CD4-positive, CD25-positive, alpha-beta regulatory T cell (primary cell): ENCODE measurements around the gene CENPT. TPM values are rescaled to one million over a fixed set of nuclear protein-coding genes. Genes with fewer than 3 reads are reported as not detected.
"Not testable (repeated sequence)": the region's sequence is repeated elsewhere in the genome, so short reads cannot be mapped to it uniquely, and the experiment has no call there.

Source experiments
- ATAC-seq, 2 donors: fragments of 150-1000 bp; cut with Tn5 transposase; one replicate each; pipeline ENCODE4 v1.10.0; 2021; ENCODE audit warnings: low read depth in 2 of 2, moderate number of reproducible peaks in 2 of 2, moderate library complexity in 1 of 2
- DNase-seq, 3 donors: peaks; one replicate each; pipeline versions ENCODE4 v3.0.0 to v3.0.0-alpha.2; 2012 to 2022; ENCODE audit warnings: mixed read lengths in 1 of 3
- H3K27ac ChIP-seq: one replicate; pipeline ENCODE4 v1.7.0; 2013; ENCODE audit warnings: mild to moderate bottlenecking, low read length; ENCODE audit not compliant: insufficient read depth, poor library complexity, severe bottlenecking
- H3K27me3 ChIP-seq: one replicate; pipeline ENCODE4 v1.7.0; 2013; ENCODE audit warnings: low read length; ENCODE audit not compliant: control insufficient read depth, insufficient read depth
- H3K36me3 ChIP-seq: one replicate; pipeline ENCODE4 v1.7.0; 2013; ENCODE audit warnings: mild to moderate bottlenecking, low read length, moderate library complexity; ENCODE audit not compliant: control insufficient read depth, insufficient read depth
- H3K4me1 ChIP-seq: 2 replicates; pipeline ENCODE4 v1.7.0; 2013; ENCODE audit warnings: mild to moderate bottlenecking, low read length; ENCODE audit not compliant: insufficient read depth, control insufficient read depth, poor library complexity, severe bottlenecking
- H3K4me3 ChIP-seq: one replicate; pipeline ENCODE4 v1.7.0; 2013; ENCODE audit warnings: low read depth, mild to moderate bottlenecking, low read length, moderate library complexity
- H3K9me3 ChIP-seq, 2 experiments: 1 replicate in 1 of 2; 2 replicates in 1 of 2; pipeline ENCODE4 v1.7.0; 2013; ENCODE audit warnings: low read length in 2 of 2, mild to moderate bottlenecking in 1 of 2, moderate library complexity in 1 of 2; ENCODE audit not compliant: control insufficient read depth in 2 of 2
- H3K27ac Mint-ChIP-seq, 3 donors: one replicate each; pipeline ENCODE4 v1.8.0; 2020 to 2022; ENCODE audit warnings: mild to moderate bottlenecking in 3 of 3, mixed read lengths in 3 of 3, moderate library complexity in 2 of 3
- H3K27me3 Mint-ChIP-seq: one replicate; pipeline ENCODE4 v1.8.0; 2022; ENCODE audit warnings: mild to moderate bottlenecking, mixed read lengths
- H3K36me3 Mint-ChIP-seq: one replicate; pipeline ENCODE4 v1.8.0; 2020; ENCODE audit warnings: mixed read lengths
- H3K4me1 Mint-ChIP-seq, 4 donors: one replicate each; pipeline ENCODE4 v1.8.0; 2020 to 2022; ENCODE audit warnings: mixed read lengths in 4 of 4, mild to moderate bottlenecking in 1 of 4
- H3K4me3 Mint-ChIP-seq, 4 donors: one replicate each; pipeline ENCODE4 v1.8.0; 2020 to 2022; ENCODE audit warnings: mild to moderate bottlenecking in 4 of 4, mixed read lengths in 4 of 4, moderate library complexity in 3 of 4
- H3K9me3 Mint-ChIP-seq, 7 donors: one replicate each; pipeline ENCODE4 v1.8.0; 2020 to 2022; ENCODE audit warnings: mixed read lengths in 7 of 7, mild to moderate bottlenecking in 3 of 7, moderate library complexity in 2 of 7
- polyA plus RNA-seq, 4 donors: library from polyadenylated mRNA; unstranded; fragments of 300-500 nt; fragmentation: Illumina TruSeq; gene quantifications; one replicate each; pipeline ENCODE4 v1.2.3, GENCODE V29; 2021
- total RNA-seq: library from RNA; stranded (reverse); gene quantifications from one replicate; pipeline ENCODE4 v1.2.3, GENCODE V29; 2022

CENPT gene
- total and polyA plus RNA-seq, 5 donors from 2014 or later, result 13.5 to 79.9 (median 15.2) TPM

DNA sequence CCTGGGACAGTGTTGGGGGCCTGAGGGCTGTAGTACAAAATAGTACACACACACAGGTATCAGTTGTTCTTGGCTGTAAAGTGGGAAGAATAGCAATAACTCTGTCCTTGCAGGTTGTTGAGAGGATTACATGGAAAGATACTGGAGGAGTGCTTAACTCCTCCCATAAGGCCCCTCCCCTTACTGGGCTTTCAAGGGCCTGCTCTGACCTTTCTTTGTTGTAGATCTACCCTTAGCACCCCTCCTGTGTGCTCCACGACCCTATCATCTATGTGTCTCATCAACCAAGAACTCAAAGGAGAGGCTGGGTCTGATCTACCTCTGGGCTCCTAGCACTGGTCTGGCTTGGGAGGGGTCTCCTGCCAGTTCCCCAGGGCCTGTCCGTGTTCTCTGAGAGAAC, 17.1 kb upstream of the CENPT start:
- H3K4me1 Mint-ChIP-seq, result peaks cover 0 to 17% (median 6%) of the 10 kb centered on the region in 4 donors
- H3K27ac ChIP-seq, result no peak overlapping the region

DNA sequence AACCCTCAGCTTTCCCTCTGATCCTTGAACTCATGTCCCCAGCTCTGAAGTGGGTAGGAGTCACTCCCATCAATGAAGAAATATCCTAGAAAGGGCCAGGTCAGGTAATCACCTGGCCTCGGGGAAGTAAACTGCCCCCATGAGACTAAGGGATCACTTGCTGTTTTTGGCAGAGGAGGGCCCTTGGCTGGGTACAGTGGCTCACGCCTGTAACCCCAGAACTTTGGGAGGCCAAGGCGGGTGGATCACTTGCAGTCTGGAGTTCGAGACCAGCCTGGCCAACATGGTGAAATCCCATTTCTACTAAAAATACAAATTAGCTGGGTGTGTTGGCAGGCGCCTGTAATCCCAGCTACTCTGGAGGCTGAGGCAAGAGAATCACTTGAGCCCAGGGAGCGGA, 16.6 kb upstream of the CENPT start:
- H3K9me3 Mint-ChIP-seq, H3K9me3 ChIP-seq: not testable (repeated sequence)

More for the DNA sequence above, 17.1 kb upstream of the CENPT start:
- no peaks in the 10 kb centered on the region for H3K4me1 ChIP-seq
- H3K36me3 ChIP-seq, result peaks cover 24% of the 10 kb centered on the region
- no peaks in the 10 kb centered on the region for H3K9me3 ChIP-seq
- Mint-ChIP-seq H3K27me3 (no peaks in the 10 kb centered on the region), H3K9me3 (no peaks in the 10 kb centered on the region), H3K27ac (no peak overlapping the region), H3K4me3 (no peak overlapping the region), H3K36me3 (peaks cover 9% of the 10 kb centered on the region)
- DNase-seq, result no peak
- no peak overlapping the region for H3K4me3 ChIP-seq
- ATAC-seq, result no peak
- no peaks in the 10 kb centered on the region for H3K27me3 ChIP-seq

DNA sequence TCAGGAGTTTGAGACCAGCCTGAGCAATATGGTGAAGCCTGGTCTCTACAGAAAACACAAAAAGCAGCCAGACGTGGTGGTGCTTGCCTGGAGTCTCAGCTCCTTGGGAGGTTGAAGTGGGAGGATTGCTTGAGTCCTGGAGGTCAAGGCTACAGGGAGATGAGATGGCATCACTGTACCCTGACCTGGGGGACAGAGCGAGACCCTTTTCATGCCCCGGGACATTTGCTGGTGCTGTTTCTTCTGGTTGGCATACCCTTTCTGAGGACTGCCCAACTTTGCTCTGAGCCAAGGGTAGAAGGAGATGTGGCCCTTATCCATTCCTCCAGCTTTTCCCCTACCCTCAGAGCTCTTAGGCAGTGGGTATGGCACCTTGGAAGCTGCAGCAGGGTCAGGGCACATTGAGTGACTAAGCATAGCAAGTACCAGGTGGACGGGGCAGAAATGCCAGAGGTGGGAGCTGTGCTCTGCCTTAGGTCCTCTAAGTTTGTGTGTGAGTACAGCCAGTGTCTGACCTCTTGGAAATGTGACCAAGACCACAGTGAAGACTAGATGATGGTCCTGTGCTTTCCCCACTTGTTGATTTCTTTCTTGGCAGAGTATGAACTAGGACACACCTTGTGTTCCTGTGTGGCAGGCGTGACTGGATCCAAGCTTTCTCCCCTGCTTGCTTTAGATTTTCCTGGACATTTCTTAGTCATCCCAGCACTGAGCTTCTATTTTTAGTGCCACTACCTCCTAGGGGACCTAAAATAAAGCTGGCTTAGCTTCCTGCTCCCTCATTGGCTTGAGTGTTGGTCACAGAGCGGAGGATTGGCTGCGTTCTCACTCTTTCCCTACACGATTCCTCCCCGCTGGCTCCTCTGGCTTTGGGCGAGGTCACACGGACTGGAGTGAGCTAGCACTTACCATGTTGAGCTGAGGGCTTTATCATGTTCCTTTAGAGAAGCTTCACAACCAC, 15.4 kb upstream of the CENPT start:
- H3K4me1 ChIP-seq, result no peaks in the 10 kb centered on the region
- no peaks in the 10 kb centered on the region for H3K9me3 Mint-ChIP-seq
- ATAC-seq (no peak), DNase-seq (no peak)
- H3K27ac ChIP-seq, result no peak overlapping the region
- no peak overlapping the region for H3K4me3 Mint-ChIP-seq
- H3K27me3 ChIP-seq, result no peaks in the 10 kb centered on the region
- peak overlapping the region; percentile 42 to 56 (median 44) for H3K27ac Mint-ChIP-seq
- no peaks in the 10 kb centered on the region for H3K27me3 Mint-ChIP-seq
- H3K4me1 Mint-ChIP-seq, result peaks cover 0 to 25% (median 8%) of the 10 kb centered on the region in 4 donors
- H3K4me3 ChIP-seq, result no peak overlapping the region
- no peaks in the 10 kb centered on the region for H3K9me3 ChIP-seq
- H3K36me3 ChIP-seq, result peaks cover 15% of the 10 kb centered on the region
- peaks cover 5% of the 10 kb centered on the region for H3K36me3 Mint-ChIP-seq

More for the DNA sequence above, 16.6 kb upstream of the CENPT start:
- H3K27ac Mint-ChIP-seq, H3K4me1 ChIP-seq, ATAC-seq, H3K27me3 Mint-ChIP-seq, H3K27me3 ChIP-seq, H3K4me3 Mint-ChIP-seq, H3K27ac ChIP-seq, H3K36me3 Mint-ChIP-seq, DNase-seq, H3K4me3 ChIP-seq: not testable (repeated sequence)
- peaks cover 0 to 17% (median 6%) of the 10 kb centered on the region in 4 donors for H3K4me1 Mint-ChIP-seq
- peaks cover 24% of the 10 kb centered on the region for H3K36me3 ChIP-seq

DNA sequence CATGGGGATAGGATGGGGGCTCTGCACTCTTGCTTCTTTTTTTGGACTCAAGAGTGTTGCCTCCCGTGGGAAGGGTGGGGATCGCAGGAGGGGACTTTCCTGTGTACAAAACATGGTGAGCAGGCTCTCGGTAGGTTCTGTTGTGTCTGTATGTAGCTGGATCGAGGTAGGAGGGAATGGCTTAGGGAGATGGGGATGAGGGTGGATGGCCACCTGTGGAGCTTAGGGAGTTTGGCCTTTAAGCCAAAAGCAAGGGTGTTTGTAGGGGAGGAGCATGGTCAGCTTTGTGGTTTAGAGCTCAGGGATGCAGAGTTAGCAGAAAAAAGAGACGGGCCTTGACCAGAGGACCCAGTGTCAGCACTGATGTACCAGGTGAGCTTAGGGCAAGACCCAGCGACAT, 14.4 kb upstream of the CENPT start:
- Mint-ChIP-seq H3K27ac (peak overlapping the region in 2 of 3 donors; percentile 29 to 87), H3K36me3 (peaks cover 5% of the 10 kb centered on the region), H3K4me3 (peak overlapping the region in 1 of 4 donors; percentile 70), H3K27me3 (no peaks in the 10 kb centered on the region), H3K4me1 (peaks cover 0 to 35% (median 14%) of the 10 kb centered on the region in 4 donors), H3K9me3 (no peaks in the 10 kb centered on the region)
- Histone ChIP-seq H3K36me3 (peaks cover 7% of the 10 kb centered on the region), H3K27ac (no peak overlapping the region), H3K4me3 (no peak overlapping the region), H3K27me3 (no peaks in the 10 kb centered on the region), H3K9me3 (no peaks in the 10 kb centered on the region), H3K4me1 (no peaks in the 10 kb centered on the region)
- DNase-seq (no peak), ATAC-seq (no peak)

DNA sequence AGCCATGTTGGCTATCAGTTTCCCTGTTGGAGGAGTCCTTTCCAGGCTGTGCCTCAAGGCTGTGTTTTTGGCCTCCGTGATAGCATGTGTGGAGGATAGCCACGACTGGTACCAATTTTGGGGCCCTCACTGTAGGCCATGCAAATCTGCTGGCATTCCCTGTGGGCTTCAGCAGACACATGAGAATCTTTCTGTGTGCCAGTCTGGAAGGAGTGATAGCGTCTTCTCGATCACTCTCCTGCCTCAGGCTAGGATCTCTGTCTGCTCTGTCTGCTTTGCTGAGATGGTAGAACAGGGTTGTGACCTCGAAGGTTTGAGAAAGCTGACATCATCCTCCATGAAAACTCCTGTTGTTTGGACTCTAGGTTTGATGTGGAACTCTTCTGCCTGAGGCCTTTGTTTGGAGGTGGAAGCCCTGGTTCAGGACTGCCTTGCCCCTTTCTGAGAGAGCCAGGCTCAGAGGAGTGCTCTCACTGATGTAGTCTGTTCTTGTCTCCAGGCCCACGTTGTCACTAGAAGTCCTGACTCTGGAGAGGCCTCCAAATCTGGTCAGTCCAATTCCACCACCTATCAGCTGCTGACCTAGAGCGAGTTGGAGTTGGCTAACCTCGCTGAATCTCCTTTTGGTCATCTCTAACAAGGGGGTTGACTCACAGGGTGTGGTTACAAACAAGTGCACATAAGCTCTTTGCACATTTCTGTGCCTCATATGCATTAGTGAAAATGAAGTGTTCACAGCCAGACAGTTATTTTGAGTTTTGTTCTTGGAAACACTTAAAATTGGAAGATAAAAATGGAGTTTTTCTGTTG, 13.3 kb upstream of the CENPT start:
- Histone ChIP-seq H3K27me3 (no peaks in the 10 kb centered on the region), H3K4me1 (no peaks in the 10 kb centered on the region), H3K9me3 (no peaks in the 10 kb centered on the region), H3K4me3 (no peak overlapping the region), H3K27ac (no peak overlapping the region), H3K36me3 (peaks cover 7% of the 10 kb centered on the region)
- Mint-ChIP-seq H3K27ac (peak overlapping the region in 2 of 3 donors; percentile 29 to 67), H3K27me3 (no peaks in the 10 kb centered on the region), H3K4me3 (no peak overlapping the region), H3K36me3 (peaks cover 5% of the 10 kb centered on the region), H3K4me1 (peaks cover 0 to 38% (median 16%) of the 10 kb centered on the region in 4 donors), H3K9me3 (no peaks in the 10 kb centered on the region)
- ATAC-seq (no peak), DNase-seq (no peak)

DNA sequence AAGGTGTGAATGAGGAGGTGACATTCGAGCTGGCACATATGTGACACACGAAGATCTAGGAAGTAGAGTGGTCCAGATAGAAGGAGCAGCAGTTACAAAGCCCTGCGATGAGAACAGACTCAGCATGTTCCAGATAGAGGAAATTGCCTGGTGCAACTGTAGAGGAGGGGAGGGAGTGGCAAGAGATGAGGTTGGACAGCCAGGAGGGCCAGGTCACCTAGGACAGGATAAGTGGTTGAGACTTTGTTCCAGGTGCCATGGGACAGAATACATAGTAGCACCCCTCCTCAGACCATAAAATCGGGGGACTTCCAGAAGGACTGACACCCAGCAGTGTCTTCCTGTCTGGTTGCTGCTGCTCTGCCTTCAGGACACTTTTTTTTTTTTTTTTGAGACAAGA, 11.0 kb upstream of the CENPT start:
- H3K9me3 Mint-ChIP-seq, result no peaks in the 10 kb centered on the region
- no peaks in the 10 kb centered on the region for H3K9me3 ChIP-seq
- H3K4me1 ChIP-seq, result no peaks in the 10 kb centered on the region
- peaks cover 9% of the 10 kb centered on the region for H3K36me3 Mint-ChIP-seq
- DNase-seq (no peak), ATAC-seq (no peak)
- H3K27me3 ChIP-seq, result no peaks in the 10 kb centered on the region
- peaks cover 4 to 47% (median 20%) of the 10 kb centered on the region in 4 donors for H3K4me1 Mint-ChIP-seq
- H3K27ac ChIP-seq, result no peak overlapping the region
- H3K27ac Mint-ChIP-seq, result peak overlapping the region; percentile 63 to 79 (median 72)
- no peak overlapping the region for H3K4me3 ChIP-seq
- peak overlapping the region in 1 of 4 donors; percentile 75 for H3K4me3 Mint-ChIP-seq
- H3K36me3 ChIP-seq, result no peaks in the 10 kb centered on the region
- no peaks in the 10 kb centered on the region for H3K27me3 Mint-ChIP-seq

DNA sequence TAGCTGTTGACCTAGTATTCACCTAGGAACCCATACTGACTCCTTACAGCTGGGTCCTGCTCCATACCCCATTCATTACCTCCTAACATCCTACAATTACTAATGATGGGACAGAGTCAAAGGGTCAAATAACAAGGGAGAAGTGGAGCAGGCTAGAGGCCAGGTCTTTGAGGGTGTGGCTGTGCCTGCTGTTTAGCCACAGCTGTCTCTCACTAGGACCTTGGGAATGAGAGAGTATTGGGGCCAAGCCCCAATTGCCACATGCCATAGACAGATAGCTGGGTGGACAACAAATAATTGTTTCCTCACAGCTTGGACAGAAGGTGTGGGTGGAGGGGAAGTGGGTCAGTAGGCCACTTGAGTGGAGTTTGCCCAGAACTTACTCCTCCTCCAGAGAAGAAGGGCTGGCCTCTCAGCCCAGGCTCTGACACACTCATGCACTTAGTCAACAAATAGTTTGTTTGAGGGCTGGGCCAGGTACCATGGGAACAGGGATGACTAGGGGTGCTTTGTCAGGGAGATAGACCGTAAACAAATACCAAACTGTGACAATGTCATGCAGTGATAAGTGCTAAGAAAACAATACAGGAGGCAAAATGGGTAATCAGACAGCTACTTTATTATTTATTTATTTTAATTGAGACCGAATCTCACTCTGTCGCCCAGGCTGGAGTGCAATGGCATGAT, 10.2 kb upstream of the CENPT start:
- H3K4me3 Mint-ChIP-seq, result peak overlapping the region in 2 of 4 donors; percentile 28 to 75
- ATAC-seq, result peak; percentile 71 to 74
- peaks cover 4 to 47% (median 20%) of the 10 kb centered on the region in 4 donors for H3K4me1 Mint-ChIP-seq
- no peak overlapping the region for H3K27ac ChIP-seq
- H3K4me3 ChIP-seq, result no peak overlapping the region
- no peaks in the 10 kb centered on the region for H3K36me3 ChIP-seq
- no peaks in the 10 kb centered on the region for H3K9me3 Mint-ChIP-seq
- no peak for DNase-seq
- no peaks in the 10 kb centered on the region for H3K27me3 Mint-ChIP-seq
- no peaks in the 10 kb centered on the region for H3K4me1 ChIP-seq
- no peaks in the 10 kb centered on the region for H3K27me3 ChIP-seq
- no peaks in the 10 kb centered on the region for H3K9me3 ChIP-seq
- H3K36me3 Mint-ChIP-seq, result peaks cover 9% of the 10 kb centered on the region
- H3K27ac Mint-ChIP-seq, result peak overlapping the region; percentile 72 to 79 (median 75)
